HG03520 (cell line): Measurements from ENCODE around the gene LSM12.
"Not testable (repeated sequence)": the region's sequence is repeated elsewhere in the genome, so short reads cannot be mapped to it uniquely, and the experiment has no call there.

ENCODE experiments used
- ATAC-seq: cut with Tn5 transposase; IDR thresholded peaks from one replicate; pipeline ENCODE4 v1.9.1; 2021; ENCODE audit warnings: mild to moderate bottlenecking, moderate library complexity; ENCODE audit not compliant: unreplicated experiment

The LSM12 gene

GRCh38 chr17:44066204-44066930 is at the start of gene LSM12:
Gene LSM12 (minus strand): TSS chr17:44066671. CDS start chr17:44066587, 84 bp downstream.
- peak; percentile 62 for ATAC-seq

GRCh38 chr17:44115585-44116415 is 49.3 kb upstream of the LSM12 start:
- no peak for ATAC-seq

- no peak for ATAC-seq
Measured at GRCh38 chr17:44113868-44114840, 47.7 kb upstream of the LSM12 start.

GRCh38 chr17:44113382-44113781 is 46.9 kb upstream of the LSM12 start:
- no peak for ATAC-seq

GRCh38 chr17:44112284-44113280 is 46.1 kb upstream of the LSM12 start:
- no peak for ATAC-seq

- no peak for ATAC-seq
Measured at GRCh38 chr17:44111777-44112176, 45.3 kb upstream of the LSM12 start.

GRCh38 chr17:44110823-44111633 is 44.6 kb upstream of the LSM12 start:
- ATAC-seq, result no peak

GRCh38 chr17:44110011-44110686 is 43.7 kb upstream of the LSM12 start:
- ATAC-seq, result no peak

- ATAC-seq, result no peak
Measured at GRCh38 chr17:44109312-44109630, 42.8 kb upstream of the LSM12 start.

GRCh38 chr17:44108440-44109311 is 42.2 kb upstream of the LSM12 start:
- ATAC-seq, result no peak

- no peak for ATAC-seq
Measured at GRCh38 chr17:44106801-44107200, 40.3 kb upstream of the LSM12 start.

- ATAC-seq, result no peak
Measured at GRCh38 chr17:44105941-44106340, 39.5 kb upstream of the LSM12 start.

GRCh38 chr17:44105483-44105882 is 39.0 kb upstream of the LSM12 start:
- ATAC-seq, result no peak

GRCh38 chr17:44102849-44103622 is 36.6 kb upstream of the LSM12 start:
- ATAC-seq, result no peak

GRCh38 chr17:44101858-44102257 is 35.4 kb upstream of the LSM12 start:
- ATAC-seq, result not testable (repeated sequence)

GRCh38 chr17:44097110-44097958 is 30.9 kb upstream of the LSM12 start:
- ATAC-seq, result no peak
